ENCODE results near the gene SGCD.

Gene SGCD

DNA sequence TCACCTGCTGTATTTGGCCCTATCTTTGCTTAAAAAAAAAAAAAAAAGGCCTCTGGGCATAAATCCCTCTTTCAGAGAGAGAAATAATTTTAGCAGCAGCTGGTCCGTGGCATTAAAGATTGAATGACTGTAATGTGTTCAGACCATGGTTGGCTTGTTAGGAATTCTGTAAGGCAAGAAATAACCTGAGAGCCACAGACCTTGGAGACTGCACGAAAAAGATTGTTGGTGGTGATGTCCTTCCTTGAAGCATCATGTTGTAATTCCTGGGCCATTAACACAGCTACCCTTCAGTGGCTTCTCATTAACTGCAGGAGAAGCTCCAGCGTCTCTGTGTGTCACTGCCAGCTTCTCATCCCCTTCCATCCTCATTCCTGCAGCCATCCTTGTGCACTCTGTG, 79.0 kb downstream of the SGCD start:
- no peak for ATAC-seq

DNA sequence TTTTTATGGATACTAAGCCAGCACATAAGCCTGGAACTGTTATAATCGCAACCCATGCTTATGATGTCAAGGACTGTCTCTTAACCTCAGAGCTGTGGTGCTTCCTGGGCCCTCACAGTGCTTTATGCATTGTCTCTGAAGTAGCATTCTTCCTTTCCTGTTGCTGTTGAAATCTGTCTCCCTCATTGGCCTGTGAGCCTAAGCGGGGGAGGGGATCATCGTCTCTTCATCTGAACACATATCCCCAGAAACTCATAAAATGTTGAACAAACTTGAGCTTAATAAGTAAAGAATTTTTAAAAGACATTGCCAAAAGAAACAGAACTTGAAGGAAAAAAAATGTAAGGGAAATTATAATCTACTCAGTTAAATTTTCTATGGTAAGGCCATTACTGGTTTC, 80.3 kb downstream of the SGCD start:
- ATAC-seq: no peak

DNA sequence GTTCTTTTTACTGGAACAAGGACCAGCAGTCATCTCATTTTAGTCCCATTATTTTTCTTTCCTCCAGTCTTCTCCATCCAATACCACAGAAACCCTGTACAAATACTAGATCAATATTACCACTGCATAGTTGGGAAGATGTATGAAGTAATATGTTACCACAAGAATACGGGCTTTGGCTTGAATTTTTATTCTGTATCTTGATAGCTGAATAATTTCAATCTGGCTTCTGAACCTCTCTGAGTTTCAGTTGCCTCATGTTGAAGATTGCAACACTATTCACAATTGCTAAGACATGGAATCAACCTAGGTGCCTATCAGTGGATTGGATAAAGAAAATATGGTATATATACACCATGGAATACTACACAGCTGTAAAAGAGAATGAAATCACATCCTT, 82.9 kb downstream of the SGCD start:
- ATAC-seq: no peak

DNA sequence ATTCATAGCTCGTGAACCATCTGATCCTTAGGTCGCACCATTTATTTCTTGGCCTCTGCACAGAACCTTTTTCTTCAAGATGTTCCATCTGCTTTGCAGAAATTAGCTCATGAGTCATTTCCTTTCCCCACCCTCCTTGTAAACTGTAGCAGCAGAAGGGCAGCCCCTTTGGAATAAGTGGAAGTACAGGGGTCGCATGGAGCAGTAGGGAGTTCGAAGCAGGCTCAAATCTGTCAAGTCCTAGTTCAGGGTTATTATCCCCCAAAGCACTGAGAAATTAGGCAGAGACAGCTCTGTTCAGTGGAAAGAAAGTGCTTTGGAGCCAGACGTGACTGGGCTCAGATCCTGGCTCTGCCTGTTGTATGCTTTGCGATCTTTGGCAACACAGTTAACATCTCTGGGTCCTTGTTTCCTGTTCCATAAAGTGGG, 84.2 kb downstream of the SGCD start:
- ATAC-seq: no peak

DNA sequence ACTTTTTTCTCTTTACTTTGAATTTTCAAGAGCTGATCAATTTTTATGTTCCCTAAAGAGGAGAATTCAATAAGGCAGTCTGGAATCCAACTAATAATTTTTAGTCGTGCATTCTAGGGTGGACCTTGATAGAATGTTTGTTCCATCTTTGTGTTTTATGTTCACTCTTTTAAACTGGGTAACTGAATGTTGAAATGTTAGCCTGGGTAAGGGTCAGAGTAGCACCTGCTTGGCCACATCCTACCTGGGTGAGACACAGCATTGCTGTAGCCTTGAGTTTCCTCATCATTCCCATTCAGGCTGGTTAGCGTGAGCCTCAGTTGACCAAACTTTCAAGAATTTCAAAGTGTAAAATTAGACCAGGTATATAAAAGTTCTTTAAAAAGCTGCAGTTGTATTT, 85.0 kb downstream of the SGCD start:
- ATAC-seq: no peak

DNA sequence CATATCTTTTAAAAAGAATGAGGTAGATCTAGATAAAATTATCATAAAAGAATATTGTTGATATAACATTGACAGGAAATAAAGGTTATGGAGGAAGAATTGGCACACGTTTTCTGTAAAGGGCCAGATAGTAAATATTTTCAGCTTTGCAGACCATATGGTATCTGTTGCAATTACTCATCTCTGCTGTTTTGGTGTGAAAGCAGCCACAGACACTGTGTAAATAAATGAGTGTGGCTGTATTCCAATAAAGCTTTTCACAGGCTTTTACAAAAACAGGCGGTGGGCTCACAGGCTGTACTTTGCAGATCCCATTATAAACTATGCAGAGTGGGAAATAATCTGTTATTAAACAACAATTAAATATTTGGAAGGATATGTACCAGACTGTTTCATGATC, 87.4 kb downstream of the SGCD start:
- ATAC-seq: no peak

DNA sequence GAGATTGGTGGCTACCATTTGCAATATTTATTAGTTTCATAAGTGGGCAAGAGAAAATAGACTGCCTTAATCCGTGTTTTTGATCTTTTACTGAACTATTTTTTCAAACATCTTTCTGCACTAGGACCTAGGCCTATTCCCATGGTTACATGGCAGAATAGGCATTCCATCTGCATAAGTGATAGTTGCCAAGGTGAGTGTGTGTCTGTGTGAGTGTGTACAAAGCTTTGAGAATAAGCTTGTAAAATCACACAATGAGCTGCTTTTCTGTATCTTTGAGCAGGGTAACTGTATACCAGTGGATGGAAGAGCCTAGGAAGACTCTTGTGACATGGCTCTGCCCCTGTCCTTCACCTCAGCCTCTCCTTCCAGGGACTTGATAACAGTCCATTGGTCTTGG, 92.7 kb downstream of the SGCD start:
- ATAC-seq: no peak

DNA sequence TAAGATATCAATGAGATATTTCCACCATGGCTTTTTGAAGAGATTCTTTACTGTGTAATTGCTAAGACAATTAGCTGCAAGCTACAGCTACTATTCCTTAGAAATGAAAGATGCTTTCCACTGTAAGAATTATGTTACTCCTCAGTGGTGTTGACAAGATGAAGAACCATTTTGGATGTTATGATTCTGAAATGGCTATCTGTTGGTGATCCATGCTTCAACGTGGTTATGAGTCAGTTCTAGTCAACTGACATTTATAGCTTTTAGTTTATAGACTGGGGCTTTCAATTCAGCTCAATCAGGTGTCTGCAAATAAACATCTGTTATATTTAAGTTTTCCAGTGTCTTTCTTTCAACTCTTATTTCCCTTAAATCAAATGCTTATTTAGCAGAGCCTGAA, 93.7 kb downstream of the SGCD start:
- ATAC-seq: no peak

DNA sequence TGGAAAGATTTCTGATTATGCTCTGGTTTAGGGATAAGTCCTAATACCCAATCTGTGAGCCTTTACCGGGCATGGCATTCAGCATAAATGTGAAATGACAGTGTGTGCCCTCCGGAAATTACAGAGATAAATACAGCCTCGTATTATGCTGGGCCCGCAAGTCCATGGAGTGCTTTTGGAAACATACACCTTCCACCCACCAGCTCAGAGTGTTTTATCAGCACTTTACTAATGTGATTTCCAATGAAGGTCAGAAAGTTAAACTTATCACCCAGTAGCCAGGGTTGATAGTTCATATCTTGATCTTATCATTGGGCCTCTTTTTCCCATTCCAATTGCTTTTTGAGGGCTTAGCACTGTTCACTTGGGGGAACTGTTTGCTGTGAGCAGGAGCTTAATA, 94.8 kb downstream of the SGCD start:
- no peak for ATAC-seq

DNA sequence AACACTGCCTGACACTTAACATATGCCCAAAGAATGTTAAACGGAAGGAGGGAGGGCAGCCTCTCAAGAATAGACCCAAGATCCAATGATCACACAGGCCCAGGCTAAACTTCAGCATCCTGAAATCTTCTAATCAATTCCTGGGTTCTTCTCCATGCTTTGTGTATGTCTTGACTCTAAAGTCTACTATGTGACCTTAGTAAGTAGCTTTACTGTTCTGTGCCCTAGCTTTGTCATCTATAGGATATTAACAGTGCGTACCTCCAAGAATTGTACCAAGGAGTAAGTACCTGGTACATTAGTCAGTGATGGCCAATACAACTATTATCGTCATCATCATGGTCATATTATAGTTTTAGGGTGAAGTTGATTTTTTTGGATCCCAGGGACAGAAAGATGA, 96.6 kb downstream of the SGCD start:
- ATAC-seq: no peak

DNA sequence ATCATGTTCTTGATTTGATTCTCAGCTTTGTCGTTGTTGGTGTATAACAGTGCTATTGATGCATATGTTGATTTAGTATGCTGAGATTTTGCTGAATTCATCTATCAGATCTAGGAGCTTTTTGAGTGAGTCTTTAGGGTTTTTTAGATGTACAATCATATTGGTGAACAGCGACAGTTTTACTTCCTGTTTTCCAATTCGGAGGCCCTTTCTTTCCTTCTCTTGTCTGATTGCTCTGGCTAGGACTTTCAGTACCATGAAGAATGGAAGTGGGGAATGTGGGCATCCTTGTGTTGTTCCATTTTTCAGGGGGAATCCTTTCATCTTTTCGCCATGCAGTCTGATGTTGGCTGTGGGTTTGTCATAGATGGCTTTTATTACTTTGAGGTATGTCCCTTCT, 100.4 kb downstream of the SGCD start:
- no peak for ATAC-seq

DNA sequence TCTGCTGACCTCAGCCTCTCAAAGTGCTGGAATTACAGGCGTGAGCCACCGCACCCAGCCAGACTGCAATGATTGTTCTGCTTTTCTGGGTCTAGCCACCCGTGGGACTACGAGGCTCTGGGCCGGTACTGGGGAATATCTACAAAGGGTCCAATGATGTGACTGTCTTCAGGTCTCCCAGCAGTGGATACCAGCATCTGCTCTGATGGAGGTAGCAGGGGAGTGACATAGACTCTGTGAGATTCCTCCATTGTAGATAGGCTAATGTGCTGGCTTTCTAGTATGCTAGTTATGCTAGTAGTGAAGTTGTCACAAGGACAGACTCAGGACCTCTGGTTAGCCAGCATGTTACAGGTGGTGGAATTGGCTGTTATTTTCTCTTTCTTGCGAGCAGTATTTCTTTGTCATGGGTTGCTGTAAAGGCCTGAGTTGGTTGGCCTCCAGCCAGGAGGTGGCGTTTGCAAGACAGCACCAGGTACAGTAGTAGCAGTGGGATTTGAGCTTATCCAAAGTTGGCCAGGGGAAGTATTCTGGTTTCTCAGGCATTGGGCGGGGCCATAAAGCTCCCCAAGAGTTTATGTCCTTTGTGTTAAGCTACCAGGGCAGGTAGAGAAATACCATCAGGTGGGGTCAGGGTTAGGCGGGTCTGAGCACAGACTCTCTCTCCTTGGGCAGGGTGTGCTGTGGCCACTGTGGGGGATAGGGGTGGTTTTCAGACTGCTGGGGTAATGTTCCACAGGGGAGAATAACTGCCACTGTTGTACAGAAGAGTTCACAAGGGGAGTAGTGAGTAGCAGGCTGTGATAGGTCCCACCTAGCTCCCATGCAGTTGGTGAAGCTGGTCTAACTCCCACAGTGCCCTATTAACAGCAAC, 105.2 kb downstream of the SGCD start:
- no peak for ATAC-seq

DNA sequence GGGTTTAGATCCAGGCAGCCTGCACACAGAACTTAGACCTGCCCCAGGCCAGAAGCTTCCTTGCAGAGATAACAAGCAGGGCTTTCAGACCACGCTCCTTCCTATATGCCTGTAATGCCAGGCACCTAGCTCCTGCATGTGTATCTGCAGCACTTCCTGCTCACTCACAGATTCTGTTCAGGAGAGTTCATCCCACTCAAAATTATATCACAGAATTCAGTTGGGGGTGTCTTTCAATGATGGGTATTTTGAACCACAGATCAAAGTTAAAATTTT, 105.8 kb downstream of the SGCD start:
- no peak for ATAC-seq

DNA sequence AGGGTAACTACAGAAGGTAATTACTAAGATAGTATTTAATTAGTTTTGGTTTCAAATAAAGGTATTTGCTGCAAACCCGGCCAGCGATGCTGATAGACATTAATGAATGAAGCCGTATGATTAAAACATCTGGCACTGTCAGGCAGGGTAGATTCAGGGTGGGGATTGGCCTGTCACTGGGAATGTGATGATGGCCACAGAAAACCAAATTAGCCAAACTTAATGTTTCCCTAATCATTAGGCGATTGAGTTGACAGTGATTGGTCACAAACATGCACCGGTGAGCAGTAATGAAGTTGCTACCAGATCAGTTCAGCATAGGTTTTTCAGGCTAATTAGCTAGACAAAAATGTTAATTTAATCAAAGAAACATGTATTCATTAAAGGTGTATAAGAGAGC, 107.5 kb downstream of the SGCD start:
- ATAC-seq: no peak

DNA sequence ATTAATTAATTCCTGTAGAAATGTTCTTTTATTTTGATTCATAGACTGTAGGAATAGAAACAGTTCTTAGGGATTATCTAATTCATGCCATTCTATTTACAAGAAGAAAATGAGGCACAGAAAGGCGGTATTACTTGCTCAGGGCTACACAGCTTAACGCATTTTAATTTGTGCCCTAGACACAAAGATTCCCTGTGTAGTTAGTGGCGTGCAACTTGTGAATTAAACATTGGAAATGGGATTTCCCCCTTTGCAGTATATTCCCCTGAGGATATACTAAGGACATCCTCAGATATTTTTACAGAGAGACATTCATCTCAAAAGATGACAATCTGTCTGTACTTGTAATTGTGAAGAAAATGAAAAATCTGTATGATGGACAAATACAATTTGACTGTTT, 108.1 kb downstream of the SGCD start:
- ATAC-seq: no peak

DNA sequence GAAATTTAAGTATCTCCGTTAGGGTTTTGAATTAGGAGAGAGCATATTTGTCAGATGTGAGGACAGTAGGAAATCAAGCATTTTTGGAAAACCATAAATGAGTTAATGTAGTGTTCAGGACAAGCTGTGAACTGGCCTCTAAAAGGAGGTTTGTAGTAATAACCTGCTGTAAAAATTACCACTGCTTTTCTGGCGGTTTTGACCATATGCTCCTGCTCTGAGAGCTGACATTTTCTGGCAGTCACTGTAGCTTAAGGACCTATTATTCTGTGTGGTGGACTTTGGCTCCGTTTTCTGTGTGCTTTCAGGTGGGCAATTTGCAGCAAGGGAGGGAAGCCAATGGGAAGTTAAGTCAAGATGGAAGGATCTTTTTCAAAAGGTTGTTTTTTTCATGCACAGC, 111.1 kb downstream of the SGCD start:
- ATAC-seq: no peak

DNA sequence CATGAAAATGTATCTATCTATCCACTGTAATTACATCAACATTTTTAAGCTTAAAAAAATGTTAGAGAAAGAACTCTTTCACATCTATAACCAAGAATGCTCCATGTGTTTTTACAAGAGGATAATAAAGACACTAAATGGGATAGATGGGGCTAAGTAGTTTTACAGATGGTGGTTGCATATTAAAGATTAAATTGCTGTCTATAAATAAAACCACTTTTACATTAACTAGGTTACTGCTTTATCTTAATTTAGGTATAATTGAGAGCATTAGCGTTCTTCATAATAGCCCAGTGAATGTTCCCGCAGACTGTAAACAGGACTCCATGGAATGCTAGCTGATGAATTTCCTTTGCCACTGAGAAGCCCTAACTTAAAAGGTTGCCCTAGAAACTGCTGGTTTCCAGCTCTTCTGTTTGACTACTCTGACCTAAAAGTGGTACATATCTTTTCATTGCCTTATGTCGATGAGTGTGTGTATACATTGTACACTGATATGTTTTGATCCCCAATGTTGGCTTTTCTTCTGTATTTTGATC, 117.9 kb downstream of the SGCD start:
- no peak for ATAC-seq

DNA sequence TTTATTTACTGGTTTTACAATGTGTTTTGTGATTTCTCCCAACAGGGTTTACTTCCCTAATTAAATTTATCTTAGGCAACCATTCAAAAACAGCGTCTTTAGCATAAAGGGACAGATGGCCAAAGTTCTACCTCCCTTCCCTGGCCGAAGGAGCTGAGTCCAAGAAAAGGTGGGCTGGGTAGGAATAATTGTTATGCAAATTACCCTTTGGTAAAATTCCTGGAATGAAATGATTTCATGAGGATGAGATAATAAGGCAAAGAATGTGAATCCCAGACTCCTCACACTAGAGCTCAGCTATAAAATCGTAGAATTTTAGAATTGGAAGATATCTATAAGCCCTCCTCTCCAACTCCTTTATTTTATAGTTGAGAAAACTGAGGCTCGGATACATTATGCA, 119.6 kb downstream of the SGCD start:
- no peak for ATAC-seq

DNA sequence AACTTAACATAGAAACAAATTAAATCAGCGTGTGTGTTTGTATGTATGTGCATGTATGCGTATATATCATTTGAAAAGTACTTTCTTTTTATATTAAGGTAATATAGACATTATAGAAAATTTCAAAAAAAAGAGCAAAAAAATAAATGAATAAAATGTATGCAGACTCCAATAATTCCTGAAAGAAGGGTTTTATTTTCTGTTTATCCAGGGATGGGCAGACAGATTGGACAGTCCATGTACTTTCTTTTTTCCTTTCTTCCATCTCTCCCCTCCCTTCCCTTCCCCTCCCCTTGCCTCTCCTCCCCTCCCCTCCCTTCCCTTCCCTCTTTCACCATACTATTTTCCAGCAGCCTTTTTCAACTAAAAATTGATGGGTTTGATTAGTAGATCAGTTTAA, 123.8 kb downstream of the SGCD start:
- no peak for ATAC-seq

DNA sequence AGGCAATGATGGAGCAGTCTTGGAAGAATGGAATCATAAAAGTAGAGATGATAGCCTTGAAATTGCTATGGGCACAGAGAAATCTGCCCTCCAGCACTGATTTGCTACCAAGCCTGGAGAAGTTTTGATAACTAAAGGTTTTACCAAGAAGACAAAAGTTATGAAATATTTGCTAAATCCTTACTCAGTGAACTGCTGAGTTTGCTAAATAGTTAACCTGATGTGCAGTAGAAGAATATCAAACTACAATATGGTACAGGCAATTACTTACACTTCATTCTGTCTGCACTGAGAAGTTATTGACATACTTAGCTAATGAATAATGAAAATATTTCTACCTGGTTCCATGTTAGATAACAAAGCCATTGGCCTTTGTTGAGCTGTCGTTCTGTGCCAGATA, 124.5 kb downstream of the SGCD start:
- ATAC-seq: no peak

DNA sequence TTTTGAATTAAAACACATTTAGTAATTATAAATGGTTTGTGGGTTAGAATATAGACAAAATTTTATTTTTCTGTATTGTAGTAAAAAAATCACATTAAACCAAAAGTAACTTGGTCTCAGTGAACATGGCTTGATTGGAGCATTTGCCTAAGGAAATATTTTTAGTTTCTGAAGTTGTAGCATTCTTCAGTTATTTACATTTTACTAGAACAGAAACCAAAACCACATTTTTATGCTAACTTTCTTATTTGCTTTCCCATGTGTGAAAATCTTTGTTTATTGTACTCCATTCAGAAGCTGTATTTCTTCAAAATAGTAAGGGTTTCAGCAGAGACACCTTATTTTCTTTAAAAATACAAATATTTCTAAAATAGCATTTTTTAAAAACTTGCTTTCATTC, 129.9 kb downstream of the SGCD start:
- no peak for ATAC-seq

DNA sequence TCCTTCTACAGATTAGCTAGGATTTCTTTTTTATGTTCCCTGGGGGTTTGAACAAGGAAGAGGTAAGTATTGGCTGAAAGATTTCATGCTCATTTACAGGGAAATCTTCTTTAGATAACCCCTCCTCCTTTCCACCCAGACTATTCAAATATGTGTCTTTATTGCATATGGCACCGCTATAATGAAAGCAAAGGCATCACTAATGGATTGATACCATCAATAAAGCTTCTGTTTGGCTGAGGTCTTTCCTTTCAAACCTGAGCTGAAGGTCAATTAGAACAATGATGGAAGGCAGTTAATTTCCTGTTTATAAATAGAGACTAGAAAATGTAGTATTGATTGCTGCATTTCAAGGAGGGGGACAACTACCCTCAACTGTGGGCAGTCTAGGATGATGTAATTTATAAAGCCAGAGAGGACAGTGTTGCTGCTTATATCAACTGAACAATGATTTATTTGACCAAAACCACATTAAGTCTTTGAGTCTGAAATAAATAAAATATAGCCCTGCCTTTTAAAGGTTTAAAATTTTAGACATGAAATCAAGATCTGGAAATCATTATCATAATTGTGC, 132.9 kb downstream of the SGCD start:
- ATAC-seq: no peak

DNA sequence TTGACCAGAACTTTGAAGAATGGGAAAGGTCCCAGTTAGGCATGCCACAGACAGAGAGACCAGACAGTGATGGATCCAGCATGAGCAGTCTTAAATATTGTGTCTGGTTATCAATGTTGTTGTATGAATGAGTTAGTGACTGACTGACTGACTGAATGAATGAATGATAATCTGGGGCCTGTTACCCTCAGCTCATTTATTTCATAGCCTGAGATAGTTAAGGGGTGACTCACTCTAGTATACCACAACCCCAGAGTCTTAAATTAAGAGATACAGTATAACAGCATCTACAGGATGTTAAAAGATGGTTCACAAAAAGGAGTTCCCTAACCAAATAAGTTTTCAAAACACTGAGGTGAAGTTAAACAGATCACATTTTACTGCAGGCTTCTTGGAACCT, 133.5 kb downstream of the SGCD start:
- no peak for ATAC-seq

DNA sequence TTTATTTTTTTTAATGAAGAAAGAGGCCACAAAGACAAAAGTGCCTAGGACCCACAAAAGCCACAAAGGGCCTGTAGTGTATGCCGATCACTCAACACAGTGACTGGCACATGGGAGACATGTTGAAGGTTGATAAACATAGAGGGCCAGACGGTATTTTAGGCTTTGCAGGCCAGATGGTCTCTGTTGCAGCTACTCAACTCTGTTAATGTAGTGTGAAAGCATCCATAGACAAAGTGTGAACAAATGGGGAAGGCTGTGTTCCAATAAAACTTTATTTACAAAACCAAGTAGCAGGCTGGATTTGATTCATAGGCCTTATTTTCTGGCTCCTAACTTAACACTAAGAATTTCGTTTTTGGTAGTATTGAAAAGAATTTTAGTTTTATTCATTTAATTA, 139.9 kb downstream of the SGCD start:
- ATAC-seq: no peak

DNA sequence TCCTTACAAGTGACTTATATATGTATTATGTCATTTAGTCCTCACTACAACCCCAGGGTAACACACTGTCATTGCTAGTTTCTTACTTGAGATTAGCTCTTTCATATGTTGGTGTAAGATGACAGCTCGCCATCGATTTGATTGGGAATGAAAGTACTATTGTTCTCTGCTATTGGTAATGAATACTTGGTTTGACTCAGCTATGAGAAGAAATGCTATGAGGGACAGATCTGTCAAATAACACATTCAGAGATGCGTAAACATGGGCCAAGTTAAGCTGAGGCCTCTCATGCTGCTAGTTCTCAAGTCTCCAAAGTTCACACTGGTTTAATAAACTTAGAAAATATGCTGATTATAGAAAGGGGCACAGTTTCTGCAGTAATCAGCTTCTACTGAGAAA, 142.7 kb downstream of the SGCD start:
- no peak for ATAC-seq
